NK-92 treated with Interleukin-12 subunit alpha and Interleukin-12 subunit beta, amount 100 ng/mL, for 24 hours (cell line): Measurements from ENCODE around the gene ZNF580.

Experiments used
- DNase-seq: peaks from one replicate; lab custom pipeline; 2025; lab: John Stamatoyannopoulos, UW

ZNF580 gene

DNA sequence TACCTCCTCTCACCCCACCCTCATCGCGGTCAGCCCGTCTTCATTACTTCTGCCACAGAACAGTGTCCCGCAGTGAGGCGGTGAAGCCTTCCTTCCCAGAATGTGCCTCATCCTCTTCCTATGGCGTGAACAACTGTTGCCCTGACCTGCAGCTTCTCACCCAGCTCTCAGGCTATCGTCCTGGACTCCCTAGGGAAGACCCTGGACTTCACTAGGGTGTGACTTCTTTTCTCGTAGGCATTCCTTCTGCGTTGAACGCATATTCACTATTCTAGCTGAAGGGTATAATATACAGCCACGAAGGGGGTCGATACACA, 34.4 kb upstream of the ZNF580 start:
- no peak for DNase-seq

DNA sequence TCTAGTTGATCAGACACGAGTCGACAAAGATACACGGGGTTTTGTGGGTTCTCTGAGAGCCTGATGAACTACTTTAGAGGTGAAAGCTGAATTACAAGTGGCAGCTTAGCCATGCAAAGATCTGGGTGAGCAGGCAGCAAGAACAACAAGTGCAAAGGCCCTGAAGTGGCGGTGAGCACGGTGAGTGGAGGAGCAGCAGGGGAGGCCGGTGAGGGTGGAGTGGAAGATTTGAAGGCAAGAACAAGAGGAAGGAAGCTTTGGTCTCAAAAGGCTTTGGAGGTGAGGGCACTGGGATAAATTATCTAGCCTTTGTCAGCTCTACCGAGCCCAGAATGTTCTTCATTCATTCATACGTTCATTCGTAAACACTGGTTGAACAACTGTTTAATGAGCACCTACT, 34.0 kb upstream of the ZNF580 start:
- no peak for DNase-seq

DNA sequence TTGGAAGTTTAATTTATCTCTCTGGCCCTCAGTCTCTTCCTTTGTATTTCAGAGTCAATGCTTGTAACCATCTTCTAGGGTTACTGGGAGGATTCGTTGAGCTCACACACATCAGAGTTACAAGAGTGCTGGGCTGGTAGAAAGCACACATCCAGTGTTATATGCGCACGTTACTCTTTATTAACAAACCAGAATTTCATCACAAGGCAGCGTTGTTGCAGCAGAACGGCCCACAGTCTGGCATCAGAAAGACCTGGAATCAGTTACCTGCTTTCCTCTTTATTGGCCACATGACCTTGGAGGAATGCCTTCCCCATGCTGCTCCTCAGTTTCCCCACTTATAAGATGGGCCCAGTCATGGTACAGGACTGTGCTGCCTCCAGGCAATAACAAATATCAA, 31.5 kb upstream of the ZNF580 start:
- no peak for DNase-seq

DNA sequence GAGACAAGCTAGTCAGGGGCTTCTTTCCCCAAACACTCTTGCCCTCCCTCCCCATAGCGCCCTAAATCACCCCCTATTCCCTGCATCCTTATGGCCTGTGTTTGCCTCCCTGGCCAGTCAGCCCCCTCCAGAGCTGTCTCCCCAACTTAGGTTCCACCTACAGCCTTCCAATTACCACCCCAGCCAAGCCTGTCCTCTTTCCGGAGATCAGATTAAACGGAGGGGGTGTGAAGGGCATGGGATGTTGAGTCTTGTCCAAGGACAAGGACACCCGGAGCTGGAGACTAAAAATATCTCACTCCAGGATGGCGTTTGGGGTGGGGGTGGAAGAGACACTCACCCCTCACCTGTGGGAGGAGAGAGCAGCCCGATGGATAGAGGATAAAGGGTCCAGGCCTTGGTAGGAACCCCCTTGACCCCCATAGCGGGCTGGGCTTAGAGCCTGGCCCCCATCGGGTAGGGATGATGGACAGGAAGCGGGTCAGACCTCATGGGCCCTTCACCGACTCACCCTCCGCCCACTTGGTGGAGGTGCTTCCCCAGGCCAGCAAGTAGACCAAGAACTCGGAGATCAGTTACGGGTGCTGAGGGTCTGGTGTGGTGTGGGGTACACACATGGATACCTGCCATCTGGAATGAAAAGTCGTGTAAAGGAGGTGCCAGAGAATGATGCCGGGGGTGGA, 29.4 kb upstream of the ZNF580 start:
- no peak for DNase-seq

DNA sequence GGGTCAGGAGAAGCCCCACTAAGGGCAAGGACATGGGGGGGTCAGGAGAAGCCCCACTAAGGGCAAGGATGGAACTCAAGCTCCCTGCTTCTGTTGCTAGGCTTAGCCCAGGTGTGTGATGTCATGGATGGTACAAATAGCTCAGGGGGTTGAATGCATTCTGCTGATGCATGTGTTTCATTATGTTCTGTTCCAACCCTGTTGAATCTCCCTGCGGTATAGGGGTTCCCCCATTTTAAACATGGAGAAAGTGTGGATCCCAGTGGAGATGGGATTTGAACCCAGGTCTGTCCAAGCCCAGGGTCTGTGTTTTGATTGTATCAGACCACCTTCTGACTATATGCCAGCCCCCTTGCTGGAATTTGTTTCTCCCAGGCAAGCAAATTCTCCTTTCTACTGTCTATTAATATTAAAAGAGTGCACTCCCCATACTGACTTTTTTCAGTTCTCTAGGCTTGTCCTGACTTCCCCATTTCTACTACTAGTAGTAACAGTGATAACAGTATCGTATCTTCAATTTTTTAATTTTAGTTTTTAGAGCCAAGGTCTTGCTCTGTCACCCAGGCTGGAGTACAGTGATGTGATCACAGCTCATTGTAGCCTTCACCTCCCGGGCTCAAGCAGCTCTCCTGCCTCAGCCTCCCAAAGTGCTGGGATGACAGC, 28.7 kb upstream of the ZNF580 start:
- DNase-seq = no peak

DNA sequence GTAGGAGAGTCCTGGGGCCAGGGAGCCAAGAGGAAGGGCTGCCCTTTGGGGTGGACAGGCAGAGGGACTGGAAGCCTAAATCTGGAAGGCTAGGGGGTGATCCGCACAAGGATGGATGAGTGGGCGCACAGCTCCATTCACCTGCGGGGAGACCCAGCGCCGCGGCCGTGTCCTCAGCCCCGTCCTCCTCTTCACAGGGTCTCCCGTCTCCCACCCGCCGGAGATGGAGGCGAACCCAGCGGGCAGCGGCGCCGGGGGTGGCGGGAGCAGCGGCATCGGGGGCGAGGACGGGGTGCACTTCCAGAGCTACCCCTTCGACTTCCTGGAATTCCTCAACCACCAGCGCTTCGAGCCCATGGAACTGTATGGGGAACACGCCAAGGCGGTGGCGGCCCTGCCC, 27.4 kb upstream of the ZNF580 start:
- no peak for DNase-seq

DNA sequence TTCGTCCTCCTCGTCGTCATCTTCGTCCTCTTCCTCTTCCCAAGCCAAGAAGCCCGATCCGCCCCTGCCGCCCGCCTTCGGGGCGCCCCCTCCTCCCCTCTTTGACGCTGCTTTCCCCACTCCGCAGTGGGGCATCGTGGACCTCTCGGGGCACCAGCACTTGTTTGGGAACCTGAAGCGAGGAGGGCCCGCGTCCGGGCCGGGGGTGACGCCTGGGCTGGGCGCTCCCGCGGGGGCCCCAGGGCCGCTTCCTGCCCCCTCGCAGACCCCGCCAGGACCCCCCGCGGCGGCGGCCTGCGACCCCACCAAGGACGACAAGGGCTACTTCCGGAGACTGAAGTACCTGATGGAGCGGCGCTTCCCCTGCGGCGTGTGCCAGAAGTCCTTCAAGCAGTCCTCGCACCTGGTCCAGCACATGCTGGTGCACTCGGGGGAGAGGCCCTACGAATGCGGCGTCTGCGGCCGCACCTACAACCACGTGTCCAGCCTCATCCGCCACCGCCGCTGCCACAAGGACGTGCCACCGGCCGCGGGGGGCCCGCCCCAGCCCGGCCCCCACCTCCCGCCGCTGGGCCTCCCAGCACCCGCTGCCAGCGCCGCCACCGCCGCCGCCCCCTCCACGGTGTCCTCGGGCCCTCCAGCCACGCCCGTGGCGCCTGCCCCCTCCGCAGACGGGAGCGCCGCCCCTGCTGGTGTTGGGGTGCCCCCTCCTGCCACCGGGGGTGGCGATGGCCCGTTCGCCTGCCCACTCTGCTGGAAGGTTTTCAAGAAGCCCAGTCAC, 26.7 kb upstream of the ZNF580 start:
- no peak for DNase-seq

DNA sequence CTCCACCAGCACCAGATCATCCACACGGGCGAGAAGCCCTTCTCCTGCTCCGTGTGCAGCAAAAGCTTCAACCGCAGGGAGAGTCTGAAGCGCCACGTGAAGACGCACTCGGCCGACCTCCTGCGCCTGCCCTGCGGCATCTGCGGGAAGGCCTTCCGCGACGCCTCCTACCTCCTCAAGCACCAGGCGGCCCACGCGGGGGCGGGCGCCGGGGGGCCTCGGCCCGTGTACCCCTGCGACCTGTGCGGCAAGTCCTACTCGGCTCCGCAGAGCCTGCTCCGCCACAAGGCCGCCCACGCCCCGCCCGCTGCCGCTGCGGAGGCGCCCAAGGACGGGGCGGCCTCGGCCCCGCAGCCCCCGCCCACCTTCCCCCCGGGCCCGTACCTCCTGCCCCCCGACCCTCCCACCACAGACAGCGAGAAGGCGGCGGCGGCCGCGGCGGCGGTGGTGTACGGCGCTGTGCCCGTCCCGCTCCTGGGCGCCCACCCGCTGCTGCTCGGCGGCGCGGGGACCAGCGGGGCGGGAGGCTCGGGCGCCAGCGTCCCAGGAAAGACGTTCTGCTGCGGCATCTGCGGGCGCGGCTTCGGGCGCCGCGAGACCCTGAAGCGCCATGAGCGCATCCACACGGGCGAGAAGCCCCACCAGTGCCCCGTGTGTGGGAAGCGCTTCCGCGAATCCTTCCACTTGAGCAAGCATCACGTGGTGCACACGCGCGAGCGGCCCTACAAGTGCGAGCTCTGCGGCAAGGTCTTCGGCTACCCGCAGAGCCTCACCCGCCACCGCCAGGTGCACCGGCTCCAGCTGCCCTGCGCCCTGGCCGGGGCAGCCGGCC, 25.9 kb upstream of the ZNF580 start:
- DNase-seq = no peak

DNA sequence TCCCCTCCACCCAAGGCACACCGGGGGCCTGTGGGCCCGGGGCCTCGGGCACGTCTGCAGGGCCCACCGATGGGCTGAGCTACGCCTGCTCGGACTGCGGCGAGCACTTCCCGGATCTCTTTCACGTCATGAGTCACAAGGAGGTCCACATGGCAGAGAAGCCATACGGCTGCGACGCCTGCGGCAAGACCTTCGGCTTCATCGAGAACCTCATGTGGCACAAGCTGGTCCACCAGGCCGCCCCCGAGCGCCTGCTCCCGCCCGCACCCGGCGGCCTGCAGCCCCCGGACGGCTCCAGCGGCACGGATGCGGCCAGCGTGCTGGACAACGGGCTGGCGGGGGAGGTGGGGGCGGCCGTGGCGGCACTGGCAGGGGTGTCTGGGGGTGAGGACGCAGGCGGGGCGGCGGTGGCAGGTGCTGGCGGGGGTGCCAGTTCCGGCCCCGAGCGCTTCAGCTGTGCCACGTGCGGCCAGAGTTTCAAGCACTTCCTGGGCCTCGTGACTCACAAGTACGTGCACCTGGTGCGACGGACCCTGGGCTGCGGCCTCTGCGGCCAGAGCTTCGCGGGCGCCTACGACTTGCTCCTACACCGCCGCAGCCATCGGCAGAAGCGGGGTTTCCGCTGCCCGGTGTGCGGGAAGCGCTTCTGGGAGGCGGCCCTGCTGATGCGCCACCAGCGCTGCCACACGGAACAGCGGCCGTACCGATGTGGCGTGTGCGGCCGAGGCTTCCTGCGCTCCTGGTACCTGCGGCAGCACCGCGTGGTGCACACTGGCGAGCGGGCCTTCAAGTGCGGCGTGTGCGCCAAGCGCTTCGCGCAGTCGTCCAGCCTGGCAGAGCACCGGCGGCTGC, 25.0 kb upstream of the ZNF580 start:
- DNase-seq = no peak

DNA sequence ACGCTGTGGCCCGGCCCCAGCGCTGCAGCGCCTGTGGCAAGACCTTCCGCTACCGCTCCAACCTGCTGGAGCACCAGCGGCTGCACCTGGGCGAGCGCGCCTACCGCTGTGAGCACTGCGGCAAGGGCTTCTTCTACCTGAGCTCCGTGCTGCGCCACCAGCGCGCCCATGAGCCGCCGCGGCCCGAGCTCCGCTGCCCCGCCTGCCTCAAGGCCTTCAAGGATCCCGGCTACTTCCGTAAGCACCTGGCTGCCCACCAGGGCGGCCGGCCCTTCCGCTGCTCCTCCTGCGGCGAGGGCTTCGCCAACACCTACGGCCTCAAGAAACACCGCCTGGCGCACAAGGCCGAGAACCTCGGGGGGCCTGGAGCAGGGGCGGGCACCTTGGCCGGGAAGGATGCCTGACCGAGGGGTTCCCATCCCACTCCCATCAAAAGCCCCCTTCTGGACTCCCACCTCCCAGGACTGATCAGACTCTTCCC, 24.4 kb upstream of the ZNF580 start:
- DNase-seq = no peak

DNA sequence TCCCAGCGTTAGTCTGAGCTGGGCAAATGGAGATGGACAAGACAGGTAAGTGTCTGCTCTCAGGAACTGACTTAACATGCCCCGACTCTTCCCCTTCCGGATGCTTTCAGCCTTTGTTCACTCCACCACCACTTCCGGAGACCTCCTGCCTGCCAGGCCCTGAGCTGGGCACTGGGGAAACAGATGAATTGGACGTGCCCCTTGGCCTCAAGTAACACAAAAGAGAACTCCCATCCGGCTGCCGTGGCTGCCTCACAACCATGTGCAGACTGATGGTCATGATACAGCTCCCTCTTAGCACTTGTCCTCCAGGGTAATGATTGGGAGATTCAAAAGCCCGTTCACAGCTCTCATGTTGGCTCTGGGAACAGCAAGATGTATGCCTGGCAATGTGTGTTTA, 23.4 kb upstream of the ZNF580 start:
- no peak for DNase-seq

DNA sequence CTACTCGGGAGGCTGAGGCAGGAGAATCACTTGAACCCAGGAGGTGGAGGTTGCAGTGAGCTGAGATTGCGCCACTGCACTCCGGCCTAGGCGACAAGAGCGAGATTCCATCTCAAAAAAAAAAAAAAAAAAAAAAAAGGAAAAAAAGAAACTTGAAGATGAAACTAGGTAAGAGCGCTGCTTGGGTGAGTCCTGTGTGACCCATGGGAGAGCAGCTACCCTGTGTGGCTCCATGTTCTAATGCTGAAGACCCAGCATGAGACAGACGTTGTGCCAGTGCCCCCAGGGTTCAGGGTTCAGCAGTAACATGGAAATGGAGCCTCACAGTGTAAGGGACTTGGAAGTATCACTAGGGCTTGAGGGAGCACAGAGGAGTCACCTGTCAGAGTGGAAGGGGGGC, 22.4 kb upstream of the ZNF580 start:
- DNase-seq = no peak

DNA sequence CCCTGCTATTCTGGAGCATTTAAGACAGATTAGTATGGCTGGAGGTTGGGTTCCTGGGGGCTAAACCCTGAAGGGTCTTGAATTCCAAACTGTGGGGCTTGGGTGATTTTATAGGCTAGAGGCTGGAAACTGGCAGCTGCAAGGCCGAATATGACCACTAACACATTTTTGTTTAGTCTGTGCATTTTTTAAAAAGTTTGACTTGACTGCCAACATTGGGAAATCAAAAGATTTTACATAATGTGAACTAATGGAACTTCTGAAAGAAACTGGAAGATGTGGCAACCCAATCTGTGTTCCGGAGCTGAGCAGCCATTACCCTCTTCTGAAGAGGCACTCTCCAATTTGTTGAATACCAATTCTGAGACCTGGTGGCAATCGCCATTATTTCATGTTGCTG, 21.5 kb upstream of the ZNF580 start:
- DNase-seq = no peak

DNA sequence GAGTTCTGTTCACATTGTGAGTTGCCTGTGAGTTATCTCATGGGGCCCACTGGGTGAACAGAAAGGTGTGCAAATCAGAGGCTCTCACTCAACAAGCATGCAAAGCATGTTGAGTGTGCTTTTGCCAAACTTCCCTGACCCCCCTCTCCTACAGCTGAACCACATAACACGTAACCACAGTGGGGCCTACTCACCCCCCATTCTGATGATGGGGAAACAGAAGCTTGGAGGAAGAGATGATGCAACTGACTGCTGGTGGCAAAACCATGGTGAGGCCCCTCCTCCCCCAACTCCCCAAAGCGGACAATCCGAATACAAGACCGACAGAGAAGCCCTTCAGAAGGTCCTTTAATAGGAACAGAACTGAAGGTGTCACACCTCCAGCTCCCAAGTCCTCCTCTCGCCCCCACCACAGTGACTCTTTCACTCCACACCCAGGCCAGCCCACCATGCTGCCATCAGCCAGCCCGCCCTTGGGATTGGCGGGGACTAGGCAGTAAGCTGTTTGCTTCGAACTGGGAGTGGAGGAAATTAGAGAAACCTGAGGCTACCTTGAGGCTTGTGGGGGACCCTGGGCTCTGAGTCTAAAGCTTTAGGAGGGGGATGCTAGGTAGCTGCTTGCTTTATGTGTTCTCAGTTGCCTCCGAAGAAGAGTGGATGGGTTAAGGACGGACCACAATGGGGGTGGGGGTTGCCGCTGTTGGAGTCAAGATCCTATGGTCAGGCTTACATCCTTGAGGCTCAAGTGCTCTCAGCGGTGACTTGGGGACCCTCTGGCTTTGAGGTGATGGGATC, 20.2 kb upstream of the ZNF580 start:
- no peak for DNase-seq

DNA sequence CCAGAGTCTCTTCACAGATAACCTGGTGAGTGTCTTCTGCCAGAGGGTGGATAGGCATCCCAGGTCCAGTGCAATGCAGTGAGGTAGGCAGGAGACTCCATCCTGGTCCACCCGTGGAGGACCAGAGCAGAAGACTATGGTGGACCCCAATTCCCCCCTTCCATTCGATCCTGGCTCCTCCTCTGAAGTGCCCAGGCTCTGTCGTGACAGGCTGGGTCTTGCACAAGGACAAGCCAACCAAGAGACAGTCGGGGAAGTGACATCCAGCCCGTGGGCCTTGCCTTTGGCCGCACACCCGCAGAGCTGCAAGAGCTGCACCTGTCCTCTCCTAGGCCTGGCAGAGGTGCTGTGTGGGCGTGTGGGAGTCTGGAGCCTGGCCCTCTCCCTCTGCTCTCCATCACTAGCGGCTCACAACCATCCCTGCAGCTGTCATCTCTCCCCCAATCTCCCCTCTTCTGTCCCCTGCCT, 19.6 kb upstream of the ZNF580 start:
- no peak for DNase-seq

DNA sequence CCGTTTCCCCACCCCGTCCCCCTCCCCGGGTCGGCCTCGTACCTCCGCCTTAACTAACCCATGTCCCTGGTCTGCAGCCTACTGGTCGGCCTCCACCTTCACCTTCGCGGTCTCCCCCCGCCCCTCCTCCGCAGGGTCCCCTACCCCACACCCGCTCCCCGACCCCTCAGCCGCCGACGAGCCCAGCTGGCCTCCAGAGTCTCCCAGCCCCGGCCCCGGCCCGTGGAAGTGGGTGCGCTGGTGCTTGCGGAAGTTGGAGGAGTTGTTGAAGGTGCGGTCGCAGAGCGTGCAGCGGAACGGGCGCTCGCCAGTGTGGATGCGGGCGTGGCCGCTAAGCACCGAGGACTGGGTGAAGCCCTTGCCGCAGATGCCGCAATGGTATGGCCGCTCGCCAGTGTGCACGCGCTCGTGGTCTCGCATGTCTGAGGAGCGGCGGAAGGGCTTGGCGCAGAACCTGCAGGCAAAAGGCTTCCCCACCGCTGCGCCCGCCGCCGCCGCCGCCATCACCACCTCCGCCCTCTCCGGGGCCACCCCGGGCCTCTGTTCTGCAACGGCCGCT, 19.1 kb upstream of the ZNF580 start:
- no peak for DNase-seq

DNA sequence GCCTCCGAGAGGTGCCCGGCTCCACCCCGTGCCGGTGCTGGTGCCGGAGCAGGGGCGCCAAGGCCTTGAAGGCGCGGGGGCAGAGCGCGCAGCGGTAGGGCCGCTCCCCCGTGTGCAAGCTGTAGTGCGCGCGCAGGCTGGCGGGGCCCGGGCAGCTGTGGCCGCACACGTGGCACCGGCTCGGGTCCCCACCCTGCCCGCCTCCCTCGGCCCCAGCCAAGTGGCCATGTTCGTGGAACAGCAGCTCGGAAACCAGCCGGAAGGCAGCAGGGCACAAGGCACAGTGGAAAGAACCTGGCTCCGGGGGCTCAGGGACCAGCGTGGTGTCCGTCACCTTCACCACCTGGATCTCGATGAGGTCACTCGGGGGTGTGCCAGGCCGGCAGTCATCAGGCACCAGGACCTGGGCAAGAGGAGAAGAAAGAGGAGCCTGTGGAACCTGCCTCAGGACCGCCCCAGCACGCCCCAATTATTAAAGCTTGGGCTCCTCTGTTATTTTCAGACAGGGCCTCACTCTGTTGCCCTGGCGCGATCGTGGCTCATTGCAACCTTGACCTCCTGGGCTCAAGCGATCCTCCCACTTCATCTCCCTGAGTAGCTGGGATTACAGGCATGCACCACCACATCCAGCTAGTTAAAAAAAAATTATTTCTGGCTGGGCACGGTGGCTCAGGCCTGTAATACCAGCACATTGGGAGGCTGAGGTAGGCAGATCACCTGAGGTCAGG, 18.4 kb upstream of the ZNF580 start:
- DNase-seq = no peak

DNA sequence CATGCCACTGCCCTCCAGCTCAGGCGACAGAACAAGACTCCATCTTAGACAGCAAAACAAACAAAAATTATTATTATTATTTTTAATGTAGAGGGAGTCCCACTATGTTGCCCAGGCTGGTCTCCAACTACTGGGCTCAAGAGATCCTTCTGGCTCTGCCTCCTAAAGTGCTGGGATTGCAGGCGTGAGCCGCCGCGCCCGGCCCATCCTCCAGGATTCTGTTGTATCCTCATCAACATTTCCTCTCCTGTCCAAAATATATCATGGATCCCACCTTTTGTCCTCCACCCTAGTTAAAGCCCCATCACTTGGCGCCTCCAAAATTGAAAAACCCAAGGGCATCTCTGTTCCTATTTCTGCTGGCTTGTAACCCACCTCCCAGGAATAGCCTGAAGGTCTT, 17.7 kb upstream of the ZNF580 start:
- no peak for DNase-seq

DNA sequence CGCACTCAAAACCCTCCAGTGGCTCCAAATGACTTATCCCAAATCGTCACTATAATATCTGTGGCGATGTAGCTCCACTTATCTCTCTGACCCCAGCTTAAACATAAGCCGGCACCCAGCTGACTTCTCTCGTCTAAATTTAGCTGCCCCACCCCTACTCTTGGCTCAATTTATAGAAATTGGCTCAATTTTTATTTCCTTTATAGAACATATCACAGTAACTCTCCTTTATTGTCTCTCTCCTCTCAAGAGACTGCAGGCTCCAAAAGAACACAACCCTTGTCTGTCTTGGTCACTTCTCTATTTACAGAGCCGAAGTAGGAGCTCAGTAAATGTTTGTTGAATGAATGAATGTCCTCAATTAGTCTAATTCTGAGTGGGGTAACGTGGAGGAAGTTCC, 17.2 kb upstream of the ZNF580 start:
- DNase-seq = no peak
